GM18505 (cell line): ENCODE measurements around the gene GTSF1L.

Experiments
- ATAC-seq: cut with Tn5 transposase; IDR thresholded peaks from one replicate; pipeline ENCODE4 v1.9.1; 2021; ENCODE audit not compliant: unreplicated experiment
- POLR2A ChIP-seq: IDR thresholded peaks from 4 replicates; pipeline ENCODE4 v1.6.1; 2011; ENCODE audit warnings: borderline replicate concordance; ENCODE audit not compliant: insufficient read depth, insufficient read length; ENCODE audit errors: extremely low read depth

GTSF1L gene

DNA sequence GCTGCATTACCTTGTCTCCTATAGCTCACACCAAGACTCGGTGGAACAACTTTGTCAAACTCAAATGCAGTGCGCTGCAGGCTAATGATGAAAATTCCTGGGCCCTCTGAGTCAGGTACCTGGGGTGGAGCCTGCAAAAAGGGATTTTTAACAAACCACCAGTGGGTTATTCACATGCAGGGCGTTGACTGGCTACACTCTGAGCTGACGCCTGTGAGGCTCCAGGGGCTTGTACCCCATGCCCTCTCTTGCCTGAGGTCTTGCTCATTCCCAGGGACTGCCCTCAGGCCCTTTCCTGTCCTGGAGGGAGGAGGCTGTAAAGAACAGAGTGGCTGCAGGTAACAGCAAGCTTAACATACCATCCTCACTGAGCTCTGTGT lies 9.2 kb downstream of the GTSF1L start:
- ATAC-seq: no peak
- no peak for TF ChIP-seq POLR2A

GRCh38 chr20:43716757-43717615 lies 9.8 kb downstream of the GTSF1L start:
- TF ChIP-seq POLR2A: no peak

DNA sequence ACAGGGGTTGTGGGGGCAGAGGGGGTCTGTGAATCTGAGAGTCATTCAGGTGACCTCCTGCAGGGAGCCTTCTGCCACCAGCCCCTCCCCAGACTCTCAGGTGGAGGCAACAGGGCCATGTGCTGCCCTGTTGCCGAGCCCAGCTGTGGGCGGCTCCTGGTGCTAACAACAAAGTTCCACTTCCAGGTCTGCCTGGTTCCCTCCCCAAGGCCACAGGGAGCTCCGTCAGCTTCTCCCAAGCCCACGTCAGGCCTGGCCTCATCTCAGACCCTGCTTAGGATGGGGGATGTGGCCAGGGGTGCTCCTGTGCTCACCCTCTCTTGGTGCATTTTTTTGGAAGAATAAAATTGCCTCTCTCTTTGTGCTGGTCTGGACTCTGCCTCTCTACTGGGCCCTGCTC lies 10.7 kb downstream of the GTSF1L start:
- no peak for ATAC-seq
- TF ChIP-seq POLR2A: no peak

More at GRCh38 chr20:43716757-43717615, 9.8 kb downstream of the GTSF1L start:
- ATAC-seq: no peak

DNA sequence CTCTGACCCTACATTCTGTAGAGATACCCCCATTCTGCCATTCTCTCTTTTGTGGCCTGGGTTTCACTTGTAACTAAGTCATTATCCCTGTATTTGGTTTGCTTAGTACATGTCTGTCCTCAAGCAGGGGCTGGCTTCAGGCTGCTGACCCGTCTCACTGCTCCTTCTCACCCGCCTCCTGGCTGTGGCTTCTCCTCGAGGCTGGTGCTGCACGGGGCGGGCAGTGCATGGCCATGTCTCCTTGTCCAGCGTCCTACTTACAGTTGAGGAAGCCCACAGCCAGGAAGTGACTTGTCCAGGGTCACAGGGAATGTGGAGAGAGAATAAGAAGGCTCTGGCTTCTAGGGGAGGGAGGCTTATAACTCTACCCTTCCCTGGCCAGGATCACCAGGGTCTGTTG lies 11.3 kb downstream of the GTSF1L start:
- no peak for ATAC-seq
- no peak for TF ChIP-seq POLR2A

DNA sequence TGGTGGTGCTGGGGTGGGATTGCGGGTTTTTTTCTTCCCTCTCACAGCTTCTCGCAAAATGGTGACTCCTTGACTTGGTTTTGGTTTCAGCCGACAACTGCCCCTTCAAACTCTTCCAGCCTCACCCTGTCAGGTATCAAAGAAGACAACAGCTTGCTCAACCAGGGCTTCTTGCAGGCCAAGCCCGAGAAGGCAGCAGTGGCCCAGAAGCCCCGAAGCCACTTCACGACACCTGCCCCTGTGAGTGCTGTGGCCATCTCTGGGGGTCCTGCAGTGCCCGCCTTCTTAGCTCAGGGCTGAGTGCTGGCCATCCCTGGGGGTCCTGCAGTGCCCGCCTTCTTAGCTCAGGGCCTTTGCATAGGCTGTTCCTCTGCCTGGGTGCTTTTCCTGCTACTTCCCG lies 11.8 kb downstream of the GTSF1L start:
- no peak for TF ChIP-seq POLR2A
- no peak for ATAC-seq

DNA sequence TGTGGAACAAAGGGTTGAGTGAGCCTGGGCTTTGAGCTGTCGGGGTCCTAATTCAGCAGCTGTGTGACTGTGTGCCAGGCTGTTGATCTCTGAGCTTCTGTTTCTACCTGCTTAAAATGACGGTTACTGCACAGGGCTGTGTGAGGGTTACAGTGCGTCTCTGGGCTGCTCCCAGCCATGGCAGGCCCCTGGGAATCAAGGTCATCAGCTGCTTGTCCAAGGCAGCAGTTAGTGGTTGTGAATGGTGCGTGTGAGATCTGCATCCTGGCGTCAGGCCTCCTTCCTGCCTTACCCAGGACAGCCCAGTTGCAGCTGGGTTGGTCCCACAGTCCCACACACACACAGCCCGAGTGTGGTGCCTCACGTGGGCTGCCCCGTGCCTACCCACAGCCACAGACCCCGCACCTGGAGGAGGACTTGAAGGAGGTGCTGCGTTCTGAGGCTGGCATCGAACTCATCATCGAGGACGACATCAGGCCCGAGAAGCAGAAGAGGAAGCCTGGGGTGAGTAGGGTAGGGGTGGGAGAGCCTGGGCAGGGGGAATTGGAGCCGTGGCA lies 15.6 kb downstream of the GTSF1L start:
- no peak for TF ChIP-seq POLR2A
- no peak for ATAC-seq

DNA sequence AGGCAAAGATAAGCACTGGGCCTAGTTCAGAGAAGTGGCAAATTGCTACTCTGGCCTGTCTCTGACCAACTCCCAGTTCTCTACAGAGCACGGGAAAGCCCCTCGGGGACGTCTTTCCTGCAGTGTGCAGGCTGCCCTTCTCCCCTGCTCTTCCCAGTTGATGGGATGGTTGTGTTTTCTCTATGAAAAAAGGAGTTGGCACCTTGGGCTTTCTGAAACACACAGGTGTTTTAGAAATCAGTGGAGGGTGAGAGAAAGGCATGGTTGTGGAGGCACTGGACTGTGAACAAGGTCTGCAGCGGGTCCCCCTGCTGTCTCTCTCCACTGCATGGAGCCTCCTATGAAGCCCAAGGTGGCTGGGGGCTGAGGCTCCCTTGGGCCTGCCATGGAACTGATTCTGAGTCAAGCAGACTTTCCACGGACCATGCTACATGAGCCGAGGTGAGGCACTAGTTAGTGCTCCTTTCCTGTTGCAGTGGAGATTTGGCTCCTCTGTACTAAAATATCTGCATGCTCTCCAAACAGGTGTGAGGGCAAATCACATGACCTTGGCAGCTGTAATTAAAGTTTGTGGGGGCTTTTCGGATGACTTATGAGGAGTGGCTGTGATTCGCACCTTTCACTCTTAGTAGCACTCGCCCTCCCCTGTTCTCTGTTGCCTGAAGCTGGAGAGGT lies 16.3 kb downstream of the GTSF1L start:
- peak; percentile 72 for ATAC-seq
- peak; percentile 34 for TF ChIP-seq POLR2A

DNA sequence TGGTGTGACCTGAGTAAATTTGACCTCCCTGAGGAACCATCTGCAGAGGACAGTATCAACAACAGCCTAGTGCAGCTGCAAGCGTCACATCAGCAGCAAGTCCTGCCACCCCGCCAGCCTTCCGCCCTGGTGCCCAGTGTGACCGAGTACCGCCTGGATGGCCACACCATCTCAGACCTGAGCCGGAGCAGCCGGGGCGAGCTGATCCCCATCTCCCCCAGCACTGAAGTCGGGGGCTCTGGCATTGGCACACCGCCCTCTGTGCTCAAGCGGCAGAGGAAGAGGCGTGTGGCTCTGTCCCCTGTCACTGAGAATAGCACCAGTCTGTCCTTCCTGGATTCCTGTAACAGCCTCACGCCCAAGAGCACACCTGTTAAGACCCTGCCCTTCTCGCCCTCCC lies 24.3 kb downstream of the GTSF1L start:
- TF ChIP-seq POLR2A: no peak
- ATAC-seq: no peak

DNA sequence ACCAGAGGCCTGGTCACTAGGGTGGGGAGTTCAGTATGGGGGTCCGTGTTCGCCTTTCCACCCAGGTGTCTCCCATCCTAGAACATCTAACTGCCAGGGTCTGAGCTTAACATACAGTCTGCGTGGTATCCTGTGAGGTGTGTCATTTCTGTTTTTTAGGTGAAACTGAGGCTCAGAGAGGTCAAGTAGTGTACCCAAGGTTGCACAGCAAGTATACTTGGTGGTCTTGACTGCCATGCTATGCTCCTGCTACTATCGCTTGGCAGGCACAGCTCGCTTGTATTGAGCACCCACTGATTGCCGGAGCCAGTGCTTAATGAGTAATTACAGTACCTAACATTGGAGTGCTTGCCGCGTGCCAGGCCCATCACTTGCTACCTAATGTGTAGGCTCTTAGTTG lies 26.2 kb downstream of the GTSF1L start:
- ATAC-seq: no peak

GRCh38 chr20:43699941-43700565 lies 26.7 kb downstream of the GTSF1L start:
- TF ChIP-seq POLR2A: no peak
- ATAC-seq: no peak

More for the DNA sequence above, 26.2 kb downstream of the GTSF1L start:
- TF ChIP-seq POLR2A: no peak

DNA sequence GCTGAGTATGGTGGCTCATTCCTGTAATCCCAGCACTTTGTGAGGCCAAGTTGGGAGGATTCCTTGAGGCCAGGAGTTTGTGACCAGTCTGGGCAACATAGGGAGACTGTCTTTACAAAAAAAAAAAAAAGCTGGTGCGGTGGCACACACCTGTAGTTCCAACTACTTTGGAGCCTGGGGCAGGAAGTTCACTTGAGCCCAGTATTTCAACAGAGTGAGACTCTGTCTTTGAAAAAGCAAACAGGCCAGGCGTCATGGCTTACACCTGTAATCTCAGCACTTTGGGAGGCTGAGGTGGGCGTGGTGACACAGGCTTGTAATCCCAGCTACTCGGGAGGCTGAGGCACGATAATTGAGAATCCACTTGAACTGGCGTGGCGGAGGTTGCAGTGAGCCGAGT lies 31.2 kb downstream of the GTSF1L start:
- TF ChIP-seq POLR2A: no peak
- ATAC-seq: no peak

DNA sequence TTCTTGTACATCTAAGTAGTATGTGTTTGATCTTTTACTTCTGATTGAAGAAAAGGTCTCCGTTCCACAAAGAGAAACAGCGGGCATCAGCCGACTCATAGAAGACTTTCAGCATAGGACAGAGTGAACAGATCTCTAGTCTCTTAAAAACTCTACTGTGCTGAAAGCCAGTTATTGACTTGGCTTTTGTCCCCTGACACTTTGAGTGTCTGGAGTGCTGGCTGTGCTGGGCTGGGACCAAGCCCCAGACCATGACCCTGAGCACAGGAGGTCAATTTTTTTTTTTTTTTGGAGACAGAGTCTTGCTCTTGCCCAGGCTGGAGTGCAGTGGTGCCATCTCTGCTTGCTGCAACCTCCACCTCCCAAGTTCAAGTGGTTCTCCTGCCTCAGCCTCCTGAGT lies 32.0 kb downstream of the GTSF1L start:
- TF ChIP-seq POLR2A: no peak
- ATAC-seq: no peak

GRCh38 chr20:43691928-43692524 lies 34.8 kb downstream of the GTSF1L start:
- ATAC-seq: no peak

More at GRCh38 chr20:43691928-43692524, 34.8 kb downstream of the GTSF1L start:
- no peak for TF ChIP-seq POLR2A
